Tibial nerve (tissue), 3 donors: ENCODE results near the gene PTPRCAP.

Source experiments
- EP300 ChIP-seq, 2 donors: sonication (generic); formaldehyde crosslinking; IDR thresholded peaks; one replicate each; pipeline ENCODE4 v1.6.1; 2017; ENCODE audit warnings: antibody characterized with exemption in 2 of 2, mild to moderate bottlenecking in 1 of 2
- POLR2A ChIP-seq, 2 donors: fragments of 450-650 bp; IDR thresholded peaks; one replicate each; pipeline ENCODE4 v1.6.1; 2017; ENCODE audit warnings: antibody characterized with exemption in 2 of 2, mild to moderate bottlenecking in 2 of 2, moderate library complexity in 2 of 2

GRCh38 chr11:67466367-67466766 lies 28.9 kb upstream of the PTPRCAP start:
- TF ChIP-seq POLR2A (IDR thresholded peaks at IDR 0.05) (no peak), EP300 (IDR thresholded peaks at IDR 0.05) (no peak)
